HG03135 (cell line): ENCODE data around the gene STX11.
"Not testable (repeated sequence)": the region's sequence is repeated elsewhere in the genome, so short reads cannot be mapped to it uniquely, and the experiment has no call there.

Experiments used
- ATAC-seq: cut with Tn5 transposase; IDR thresholded peaks from one replicate; pipeline ENCODE4 v1.9.1; 2021; ENCODE audit warnings: mild to moderate bottlenecking, moderate library complexity; ENCODE audit not compliant: unreplicated experiment

The STX11 gene

DNA sequence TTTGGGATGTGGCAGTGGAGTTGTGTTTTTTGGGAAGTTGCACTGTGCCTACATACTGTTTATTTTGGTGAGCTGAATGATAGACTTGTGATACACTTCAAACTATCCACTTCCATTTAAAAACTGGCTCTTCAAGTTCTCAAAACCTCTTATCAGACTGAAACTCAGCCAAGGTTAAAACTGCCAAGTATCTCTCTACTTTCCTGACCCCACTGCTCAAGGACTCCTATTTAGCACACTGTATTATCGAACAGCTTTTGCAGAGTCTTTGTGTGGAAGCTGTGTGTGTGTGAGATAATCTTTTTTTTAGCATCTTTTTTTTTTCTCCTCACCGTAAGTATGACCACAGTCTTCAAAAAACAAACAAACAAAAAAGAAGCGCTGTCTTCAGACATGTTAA lies 21.1 kb downstream of the STX11 start:
- ATAC-seq, result no peak

DNA sequence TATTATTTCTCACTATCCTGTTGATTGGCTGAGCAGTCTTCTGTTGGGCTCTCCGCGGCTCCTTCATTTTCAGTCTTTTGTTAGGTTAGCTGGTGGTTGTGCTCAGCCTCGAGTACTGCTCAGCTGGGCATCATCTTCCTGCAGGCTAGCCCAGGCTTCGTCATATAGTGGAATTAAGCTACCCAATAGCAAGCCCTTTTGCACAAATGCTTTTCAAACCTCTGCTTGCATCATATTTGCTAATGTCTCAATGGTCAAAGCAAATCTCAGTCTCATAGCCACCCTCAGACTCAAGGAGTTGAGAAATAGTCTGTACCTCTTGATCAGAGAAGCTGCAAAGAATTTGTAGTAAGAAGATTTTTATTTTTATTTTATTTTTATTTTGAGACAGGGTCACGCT lies 23.7 kb downstream of the STX11 start:
- ATAC-seq, result no peak

DNA sequence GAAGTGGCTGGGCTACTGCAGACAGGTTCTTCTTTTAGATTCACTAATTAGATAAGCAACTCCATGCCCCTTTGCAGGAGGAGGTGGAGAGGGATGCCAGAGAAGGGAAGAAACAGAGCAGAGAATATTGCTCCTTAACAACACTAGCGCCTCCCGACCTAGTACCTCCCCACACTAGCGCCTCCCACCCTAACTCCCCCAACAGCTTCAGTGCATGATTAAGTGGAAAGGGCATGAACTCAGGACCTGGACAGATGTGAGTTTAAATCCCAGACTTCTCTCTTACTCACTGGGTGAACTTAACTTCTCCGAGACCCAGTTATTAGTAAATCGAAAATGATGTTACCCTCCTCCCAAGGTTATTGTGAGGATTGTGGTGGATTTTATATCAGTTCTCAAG lies 25.7 kb downstream of the STX11 start:
- no peak for ATAC-seq

DNA sequence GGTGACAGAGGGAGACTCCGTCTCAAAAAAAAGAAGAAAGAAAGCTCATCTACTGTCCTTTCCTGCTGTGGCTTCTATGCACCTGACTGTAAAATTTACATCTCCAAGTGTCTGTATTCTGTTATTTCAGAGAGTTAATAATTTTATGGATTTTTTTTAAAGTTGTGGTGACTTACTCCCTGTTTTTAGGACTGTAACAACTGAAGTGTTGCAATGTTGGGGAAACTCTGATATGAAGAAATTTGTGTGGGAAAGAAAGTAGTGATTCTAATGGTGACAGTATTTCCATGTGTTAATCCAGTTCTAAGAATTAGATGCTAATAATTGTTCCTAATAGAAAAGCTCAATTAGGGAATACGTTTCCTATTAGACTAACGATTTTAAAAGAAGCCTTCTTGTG lies 27.4 kb downstream of the STX11 start:
- no peak for ATAC-seq

DNA sequence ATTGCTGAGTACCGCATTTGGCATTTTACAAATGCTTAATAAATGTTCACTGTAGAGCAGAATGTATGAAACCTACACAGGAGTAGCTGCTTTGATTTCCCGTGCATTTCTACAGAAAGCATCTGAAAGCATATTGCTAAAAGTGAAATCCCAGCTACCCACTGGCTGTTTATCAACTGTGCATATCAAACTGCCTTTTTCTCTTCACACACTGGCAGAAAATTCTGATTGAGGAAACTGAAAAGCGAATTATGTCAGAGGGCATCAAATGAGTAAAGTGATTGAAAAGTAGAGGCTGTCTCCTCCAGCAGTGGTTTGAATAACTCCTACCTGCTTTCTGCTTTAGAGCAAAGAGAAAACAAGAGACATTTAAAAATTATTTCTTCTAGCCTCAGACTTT lies 28.0 kb downstream of the STX11 start:
- no peak for ATAC-seq

DNA sequence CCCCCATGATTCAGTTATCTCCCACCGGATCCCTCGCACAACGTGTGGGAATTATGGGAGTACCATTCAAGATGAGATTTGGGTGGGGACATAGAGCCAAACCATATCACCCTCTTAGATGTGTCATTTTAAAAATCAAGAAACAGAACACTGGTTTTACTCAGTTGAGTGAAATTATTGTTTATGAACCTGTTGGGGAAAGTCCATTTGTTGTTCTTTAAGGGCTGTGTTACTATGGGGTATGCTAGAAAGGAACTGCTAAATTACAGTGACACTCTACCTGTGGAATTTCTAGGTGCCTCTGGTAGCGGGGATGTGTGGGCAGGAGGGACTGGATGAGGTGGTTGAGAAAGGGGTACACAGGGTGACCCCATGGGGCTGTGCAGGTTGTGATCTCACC lies 28.9 kb downstream of the STX11 start:
- no peak for ATAC-seq

DNA sequence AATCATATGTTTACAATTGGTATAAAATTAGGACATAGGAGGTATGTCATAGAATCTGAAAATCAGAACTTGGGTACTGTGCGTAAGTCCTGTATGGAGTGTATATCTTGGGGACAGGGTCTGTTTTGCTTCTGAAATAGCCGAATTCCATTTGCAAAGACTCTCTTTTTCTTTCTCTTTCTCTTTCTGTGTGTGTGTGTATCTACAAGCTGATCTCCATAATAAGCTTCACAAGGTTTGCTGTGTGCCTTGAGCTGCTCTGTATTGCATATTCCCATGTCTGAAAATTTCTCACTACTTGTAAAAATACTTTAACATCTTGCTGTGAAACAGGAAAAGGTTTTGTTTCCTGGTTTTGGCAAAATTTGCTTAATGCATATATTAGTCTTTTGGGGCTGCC lies 29.5 kb downstream of the STX11 start:
- no peak for ATAC-seq

DNA sequence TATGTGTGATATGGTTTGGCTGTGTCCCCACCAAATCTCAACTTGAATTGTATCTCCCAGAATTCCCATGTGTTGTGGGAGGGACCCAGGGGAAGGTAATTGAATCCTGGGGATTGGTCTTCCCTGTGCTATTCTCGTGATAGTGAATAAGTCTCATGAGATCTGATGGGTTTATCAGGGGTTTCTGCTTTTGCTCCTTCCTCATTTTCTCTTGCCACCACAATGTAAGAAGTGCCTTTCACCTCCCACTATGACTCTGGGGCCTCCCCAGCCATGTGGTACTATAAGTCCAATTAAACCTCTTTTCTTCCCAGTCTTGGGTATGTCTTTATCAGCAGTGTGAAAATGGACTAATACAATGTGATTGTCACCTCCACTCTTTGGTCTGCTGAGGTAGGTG lies 30.0 kb downstream of the STX11 start:
- not testable (repeated sequence) for ATAC-seq

DNA sequence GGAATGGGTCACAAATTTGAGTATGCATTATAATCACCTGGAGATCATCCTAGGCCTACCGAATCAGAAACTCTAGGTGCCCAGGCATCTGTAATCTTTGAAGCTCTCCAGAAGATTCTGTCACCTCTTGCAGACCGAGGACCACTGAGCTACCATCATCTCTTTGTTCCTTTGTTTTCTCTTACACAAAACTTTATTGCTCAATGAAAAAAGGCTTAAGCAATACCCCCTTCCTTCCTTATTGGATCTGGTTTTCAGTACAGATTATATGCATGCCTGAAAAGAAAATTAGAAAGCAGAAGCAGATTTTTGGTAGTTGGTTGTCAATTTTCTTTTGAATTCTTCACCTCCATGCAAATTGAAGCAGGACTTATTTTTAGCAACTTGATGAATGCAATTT lies 31.3 kb downstream of the STX11 start:
- ATAC-seq, result no peak

DNA sequence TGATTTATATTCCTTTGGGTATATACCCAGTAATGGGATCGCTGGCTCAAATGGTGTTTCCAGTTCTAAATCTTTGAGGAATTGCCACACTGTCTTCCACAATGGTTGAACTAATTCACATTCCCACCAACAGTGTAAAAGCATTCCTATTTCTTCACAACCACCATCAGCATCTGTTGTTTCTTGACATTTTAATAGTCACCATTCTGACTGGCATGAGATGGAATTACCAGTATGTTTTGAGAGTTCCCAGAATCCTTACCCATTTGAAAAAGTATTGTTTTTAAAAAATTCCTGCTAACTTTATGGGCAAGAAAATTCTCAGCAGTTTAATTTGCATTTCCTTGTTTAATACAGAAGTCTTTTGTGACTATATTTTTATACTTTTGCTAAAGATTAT lies 33.9 kb downstream of the STX11 start:
- not testable (repeated sequence) for ATAC-seq

DNA sequence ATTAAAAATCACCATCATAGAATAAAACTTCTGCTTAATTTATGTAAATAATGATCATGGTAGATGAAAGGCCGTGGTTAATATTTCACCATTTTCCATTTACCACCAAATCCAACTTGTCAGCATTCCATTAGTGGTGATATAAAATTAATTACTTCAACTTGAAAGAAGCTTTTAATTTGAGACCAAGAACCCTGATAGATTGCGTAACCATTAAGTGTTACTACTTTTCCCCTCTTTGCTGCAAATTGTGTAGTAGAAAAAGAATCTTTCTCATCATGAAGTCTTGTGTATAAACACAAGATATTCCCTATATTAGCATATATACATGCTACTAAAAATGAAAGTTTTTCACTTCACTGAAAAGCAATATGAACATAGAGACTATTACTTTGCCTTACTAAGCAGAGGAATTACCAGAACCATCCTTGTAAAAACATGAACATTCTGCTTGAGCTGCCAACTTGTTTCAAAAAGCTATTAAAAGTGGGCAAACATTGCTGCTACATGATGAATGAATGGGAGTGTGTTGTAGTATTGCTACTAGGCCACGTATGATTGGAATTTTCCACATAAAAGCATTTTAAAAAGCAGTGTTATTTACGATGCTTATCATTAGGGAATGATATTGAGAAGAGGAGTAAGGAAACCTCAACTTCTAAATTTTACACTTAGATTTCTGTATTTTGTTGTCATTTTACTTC lies 35.0 kb downstream of the STX11 start:
- no peak for ATAC-seq

DNA sequence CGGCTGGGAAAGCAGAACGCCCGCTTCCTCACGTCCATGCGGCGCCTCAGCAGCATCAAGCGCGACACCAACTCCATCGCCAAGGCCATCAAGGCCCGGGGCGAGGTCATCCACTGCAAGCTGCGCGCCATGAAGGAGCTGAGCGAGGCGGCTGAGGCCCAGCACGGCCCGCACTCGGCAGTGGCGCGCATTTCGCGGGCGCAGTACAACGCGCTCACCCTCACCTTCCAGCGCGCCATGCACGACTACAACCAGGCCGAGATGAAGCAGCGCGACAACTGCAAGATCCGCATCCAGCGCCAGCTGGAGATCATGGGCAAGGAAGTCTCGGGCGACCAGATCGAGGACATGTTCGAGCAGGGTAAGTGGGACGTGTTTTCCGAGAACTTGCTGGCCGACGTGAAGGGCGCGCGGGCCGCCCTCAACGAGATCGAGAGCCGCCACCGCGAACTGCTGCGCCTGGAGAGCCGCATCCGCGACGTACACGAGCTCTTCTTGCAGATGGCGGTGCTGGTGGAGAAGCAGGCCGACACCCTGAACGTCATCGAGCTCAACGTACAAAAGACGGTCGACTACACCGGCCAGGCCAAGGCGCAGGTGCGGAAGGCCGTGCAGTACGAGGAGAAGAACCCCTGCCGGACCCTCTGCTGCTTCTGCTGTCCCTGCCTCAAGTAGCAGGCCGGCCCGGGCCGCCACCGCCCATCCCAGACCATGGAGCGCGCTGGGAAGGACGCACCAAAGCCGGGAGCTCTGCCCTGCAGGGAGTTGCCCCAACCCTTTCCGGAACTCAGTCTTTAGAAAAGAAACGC lies 36.7 kb downstream of the STX11 start:
- no peak for ATAC-seq

DNA sequence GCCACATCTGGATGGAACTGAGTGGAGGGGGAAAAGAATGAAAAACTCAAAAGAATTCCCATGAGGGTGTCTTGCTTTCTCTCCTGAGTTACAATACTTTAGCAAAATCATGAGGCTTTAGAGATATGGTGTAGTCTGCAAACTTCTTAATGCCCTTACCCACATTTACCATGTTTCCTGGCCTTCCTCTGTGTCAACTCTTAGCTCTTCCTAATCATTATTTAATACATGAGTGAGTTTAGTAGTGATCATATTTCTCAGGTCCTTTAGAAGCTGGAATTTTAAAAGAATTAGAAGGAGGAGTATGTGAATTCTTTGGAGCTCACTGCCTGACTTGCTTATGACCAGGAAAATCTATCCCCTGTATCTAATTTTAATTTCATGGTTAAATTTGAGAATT lies 39.0 kb downstream of the STX11 start:
- no peak for ATAC-seq

DNA sequence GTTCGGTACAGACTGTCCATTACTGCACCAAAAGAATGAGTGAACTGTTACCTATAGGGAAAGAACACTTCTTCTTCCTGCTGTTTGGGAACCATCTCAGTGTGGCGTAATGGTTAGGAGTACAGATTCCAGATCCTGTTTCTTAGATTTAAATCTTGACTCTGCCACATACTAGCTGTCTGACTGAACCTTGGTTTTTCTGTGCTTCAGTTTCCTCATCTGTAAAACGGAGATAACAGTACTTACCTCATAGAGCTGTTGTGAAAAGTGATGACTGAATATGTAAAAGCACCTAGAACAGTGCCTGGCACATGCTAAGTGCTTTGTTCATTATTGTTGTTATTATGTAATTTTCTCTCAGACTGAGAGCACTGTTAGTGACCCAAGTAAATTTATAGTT lies 39.8 kb downstream of the STX11 start:
- ATAC-seq, result no peak

DNA sequence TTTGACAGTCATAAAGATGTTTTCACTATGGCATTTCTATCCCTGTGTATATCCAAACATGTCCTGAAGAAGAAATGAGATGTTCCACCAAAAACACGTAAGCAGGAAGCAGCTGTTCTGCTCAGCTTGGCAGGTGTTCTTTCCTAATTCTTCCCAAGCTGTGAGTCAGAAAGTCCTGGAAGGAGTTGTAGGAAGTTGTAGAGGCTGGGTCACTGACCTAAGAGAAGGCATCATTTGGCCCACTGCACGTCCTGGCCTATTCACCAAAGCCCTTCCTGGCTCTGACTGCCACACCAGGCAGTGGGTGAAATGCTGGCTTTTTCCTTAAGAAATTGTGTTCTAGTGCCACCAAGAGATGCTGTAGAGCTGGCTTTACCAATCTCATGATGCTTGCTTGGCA lies 40.3 kb downstream of the STX11 start:
- no peak for ATAC-seq

DNA sequence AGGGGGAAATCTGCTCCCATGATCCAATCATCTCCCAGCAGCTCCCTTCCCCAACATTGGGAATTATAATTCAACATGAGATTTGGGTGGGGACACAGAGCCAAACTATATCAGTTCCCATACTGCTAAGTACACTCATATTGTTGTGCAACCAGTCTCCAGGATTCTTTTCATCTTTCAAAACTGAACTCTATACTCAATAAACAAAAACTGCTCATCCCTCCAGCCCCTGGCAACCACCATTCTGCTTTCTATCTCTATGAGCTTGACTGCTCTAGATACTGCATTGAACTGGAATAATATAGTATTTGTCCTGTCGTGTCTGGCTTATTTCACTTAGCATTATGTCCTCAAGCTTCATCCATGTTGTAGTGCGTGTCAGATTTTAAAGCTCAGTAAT lies 42.9 kb downstream of the STX11 start:
- no peak for ATAC-seq

DNA sequence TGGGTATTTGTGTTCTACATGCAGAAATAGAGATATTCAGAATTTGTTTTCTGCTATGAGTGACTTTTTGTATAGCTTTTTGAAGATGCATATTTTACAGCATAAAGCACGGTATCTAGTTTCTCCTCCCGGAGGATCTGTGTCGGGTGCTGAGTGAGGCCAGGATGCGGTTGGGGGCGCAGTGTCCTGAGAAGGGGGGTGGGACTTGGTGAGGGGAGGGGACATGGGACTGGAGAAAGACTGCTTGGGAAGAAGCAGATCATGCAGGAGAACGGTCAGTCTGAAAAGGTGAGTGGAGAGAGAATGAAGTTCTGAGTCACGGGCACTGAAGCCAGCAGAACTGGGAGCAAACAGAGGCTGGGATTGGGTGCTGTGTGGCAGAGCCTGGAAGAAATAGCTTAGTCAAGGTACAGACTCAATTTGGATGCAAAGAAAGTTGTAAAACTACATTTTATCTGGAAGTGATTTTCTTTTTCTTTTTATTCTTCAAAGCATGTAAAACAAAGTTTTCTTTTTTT lies 44.0 kb downstream of the STX11 start:
- no peak for ATAC-seq

DNA sequence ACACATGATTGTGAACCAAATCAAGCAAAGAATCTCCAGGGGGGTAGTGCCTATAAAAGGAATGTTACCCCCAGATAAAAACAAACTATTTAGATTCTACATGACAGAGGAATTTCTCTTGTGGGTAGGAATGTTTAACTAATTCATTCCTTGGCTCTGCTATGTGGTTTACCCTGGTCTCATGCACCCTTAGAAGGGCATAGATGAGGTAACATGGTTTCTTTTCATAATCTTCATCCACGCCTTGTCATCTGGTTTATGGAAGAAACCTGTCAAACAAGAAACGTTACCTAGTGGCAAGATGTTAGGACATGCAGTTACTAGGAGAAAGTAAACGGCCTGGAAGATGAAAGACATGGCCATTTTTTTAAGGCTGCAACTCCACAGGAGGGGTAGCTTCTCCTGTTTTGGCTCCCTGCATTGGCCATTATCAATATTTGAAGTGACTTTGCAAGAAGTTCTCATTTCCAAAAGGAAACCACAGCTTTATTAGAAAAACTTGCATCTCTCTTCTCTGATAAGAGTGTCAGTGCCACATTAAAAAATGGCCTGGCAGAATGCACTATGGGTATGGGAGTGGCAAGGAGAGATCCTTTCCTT lies 45.5 kb downstream of the STX11 start:
- ATAC-seq, result no peak

DNA sequence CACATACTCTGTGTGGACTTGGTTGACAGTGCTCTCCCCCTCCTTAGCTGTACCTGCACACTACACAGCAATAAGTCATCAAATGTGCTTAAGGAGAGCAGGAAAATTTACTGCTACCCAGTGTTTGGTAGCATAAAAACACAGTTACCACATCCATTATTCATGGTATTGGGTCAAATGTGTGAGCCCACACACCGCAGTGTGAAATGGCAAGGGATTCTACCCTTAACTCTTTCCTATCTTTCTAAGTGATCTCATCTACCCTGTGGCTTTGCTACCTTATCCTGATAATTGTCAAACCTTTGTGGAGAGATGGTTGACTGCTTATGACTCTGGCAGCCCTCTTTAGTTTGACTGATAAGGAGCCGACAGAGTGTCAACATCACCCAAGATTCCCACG lies 47.6 kb downstream of the STX11 start:
- ATAC-seq, result no peak

DNA sequence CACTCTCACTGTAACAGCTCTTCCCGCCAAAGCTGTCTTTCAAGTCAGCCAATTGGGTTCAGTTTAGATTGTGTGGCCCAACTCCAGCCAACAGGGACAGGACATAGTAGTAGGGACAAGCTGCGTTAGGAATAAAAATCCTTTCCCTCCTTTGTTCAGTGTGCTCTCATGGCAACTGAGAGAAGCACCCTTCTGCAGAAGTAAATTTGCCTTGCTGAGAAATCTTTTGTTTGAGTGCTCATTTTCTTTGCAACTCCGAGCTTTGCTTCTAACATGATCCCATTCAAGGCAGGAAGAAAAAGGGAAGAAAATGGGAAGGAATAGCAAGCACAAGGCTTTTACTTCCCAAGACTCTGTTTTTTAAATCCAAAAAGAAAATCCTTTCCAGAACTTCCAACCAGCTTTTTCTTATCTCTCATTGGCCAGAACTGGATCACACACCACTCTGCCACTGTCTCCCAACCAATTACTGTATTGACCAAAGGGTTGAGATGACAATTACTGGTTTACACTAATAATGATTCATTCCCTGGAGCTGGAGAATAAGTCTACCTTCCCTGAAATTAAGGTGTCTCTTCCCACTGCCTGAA lies 52.7 kb downstream of the STX11 start:
- ATAC-seq, result no peak

DNA sequence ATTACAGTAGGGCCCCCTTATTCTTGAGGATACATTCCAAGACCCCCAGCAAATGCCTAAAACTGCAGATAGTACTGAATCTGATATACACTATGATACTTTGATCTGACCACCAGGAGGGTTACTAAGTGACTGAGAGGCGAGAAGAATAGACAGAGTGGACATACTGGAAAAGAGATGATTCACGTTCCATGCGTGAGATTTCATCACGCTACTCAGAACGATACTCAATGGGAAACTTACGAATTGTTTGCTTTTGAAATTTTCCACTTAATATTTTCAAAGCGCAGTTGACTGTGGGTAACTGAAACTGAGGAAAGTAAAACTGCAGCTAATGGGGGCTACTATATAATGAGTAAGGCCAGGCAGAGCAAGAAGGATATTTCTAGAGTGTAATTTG lies 60.8 kb downstream of the STX11 start:
- ATAC-seq, result no peak

DNA sequence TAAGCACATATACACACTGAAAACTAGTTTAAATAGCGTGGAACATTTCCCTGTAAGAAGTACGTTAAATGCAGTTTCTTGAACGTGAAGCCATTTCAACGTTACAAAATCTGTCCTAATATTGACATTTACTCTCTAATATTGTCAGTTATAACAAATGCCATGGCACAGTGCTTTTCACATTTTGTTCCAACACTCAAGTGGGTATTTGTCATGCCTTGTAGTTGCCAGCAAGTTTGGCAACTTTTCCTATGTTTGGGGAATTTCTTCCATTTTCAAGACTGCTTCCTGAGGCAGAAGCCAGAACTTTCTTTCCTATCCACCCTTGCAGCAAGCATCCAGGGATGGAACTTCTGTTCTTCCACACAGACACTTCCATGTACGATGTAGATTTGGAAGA lies 63.0 kb downstream of the STX11 start:
- ATAC-seq, result no peak
